Left ventricle myocardium inferior (tissue), 1 donor: ENCODE results near the gene MCOLN1. TPM values are rescaled to one million over a fixed set of nuclear protein-coding genes. Genes with fewer than 3 reads are reported as not detected.

Experiments used
- DNase-seq: peaks from one replicate; pipeline ENCODE4 v3.0.0-alpha.2; 2020
- H3K27ac ChIP-seq: fragments of 200-600 bp; replicated peaks from 2 replicates; pipeline ENCODE4 v1.8.0; 2021
- H3K27me3 ChIP-seq: fragments of 200-600 bp; 2 replicates; pipeline ENCODE4 v1.8.0; 2021; ENCODE audit warnings: low read depth
- H3K36me3 ChIP-seq: fragments of 200-600 bp; 2 replicates; pipeline ENCODE4 v1.8.0; 2021
- H3K4me1 ChIP-seq: fragments of 200-600 bp; 2 replicates; pipeline ENCODE4 v1.8.0; 2021
- H3K4me3 ChIP-seq: fragments of 200-600 bp; 2 replicates; pipeline ENCODE4 v1.8.0; 2021; ENCODE audit warnings: mild to moderate bottlenecking, moderate library complexity
- H3K9me3 ChIP-seq: fragments of 200-600 bp; replicated peaks from 2 replicates; pipeline ENCODE4 v1.8.0; 2021
- CTCF ChIP-seq: fragments of 200-600 bp; IDR thresholded peaks from 2 replicates; pipeline ENCODE4 v1.8.0; 2021; ENCODE audit warnings: antibody characterized with exemption, mild to moderate bottlenecking, borderline replicate concordance
- intact Hi-C: fragments of 100-400 bp; cut with micrococcal nuclease; formaldehyde crosslinking; loops from one replicate; pipeline ENCODE4 v1.11.0; 2022
- total RNA-seq: library from RNA; stranded (reverse); fragmentation: NEBNext Ultra II Directional; extraction: Animal tissue kit (Norgen Biotek cat#: 25700); gene quantifications from one replicate; pipeline ENCODE4 v1.2.1, GENCODE V29; 2021
- donor health status: DM: no; HTN: yes; CAD: no; lungs with severe emphysema.

MCOLN1 gene
- total RNA-seq, 1 donor from 2014 or later: 16.8 TPM

GRCh38 chr19:7528192-7528519, 5.7 kb downstream of the MCOLN1 start:
- Histone ChIP-seq H3K9me3 (no peaks in the 10 kb centered on the region), H3K27ac (no peak overlapping the region), H3K27me3 (no peaks in the 10 kb centered on the region), H3K4me3 (no peak overlapping the region), H3K36me3 (peaks cover 69% of the 10 kb centered on the region), H3K4me1 (peaks cover 20% of the 10 kb centered on the region)
- intact Hi-C loops: no loop called here
- DNase-seq: no peak
- TF ChIP-seq CTCF: no peak

DNA sequence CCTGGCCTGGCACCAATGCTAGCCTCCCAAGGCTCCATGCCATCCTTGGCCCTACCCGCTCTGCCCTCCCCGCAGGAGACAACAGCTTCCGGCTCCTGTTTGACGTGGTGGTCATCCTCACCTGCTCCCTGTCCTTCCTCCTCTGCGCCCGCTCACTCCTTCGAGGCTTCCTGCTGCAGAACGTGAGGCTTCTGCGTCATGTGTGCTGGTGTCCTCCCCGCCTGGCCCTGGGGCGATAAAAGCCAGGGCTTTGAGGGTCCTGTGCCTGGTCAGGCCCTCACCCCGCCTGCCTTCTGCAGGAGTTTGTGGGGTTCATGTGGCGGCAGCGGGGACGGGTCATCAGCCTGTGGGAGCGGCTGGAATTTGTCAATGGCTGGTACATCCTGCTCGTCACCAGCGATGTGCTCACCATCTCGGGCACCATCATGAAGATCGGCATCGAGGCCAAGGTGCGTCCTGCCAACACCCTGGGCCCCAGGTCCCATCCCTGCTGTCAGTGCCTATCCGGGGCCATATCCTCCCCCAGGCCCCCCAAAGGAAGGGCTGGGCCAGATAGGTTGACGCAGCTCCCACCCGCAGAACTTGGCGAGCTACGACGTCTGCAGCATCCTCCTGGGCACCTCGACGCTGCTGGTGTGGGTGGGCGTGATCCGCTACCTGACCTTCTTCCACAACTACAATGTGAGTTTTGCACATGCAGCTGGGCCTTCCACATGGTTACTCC, 6.3 kb downstream of the MCOLN1 start:
- Histone ChIP-seq H3K27ac (no peak overlapping the region), H3K27me3 (no peaks in the 10 kb centered on the region), H3K4me3 (no peak overlapping the region), H3K9me3 (no peaks in the 10 kb centered on the region), H3K36me3 (peaks cover 69% of the 10 kb centered on the region), H3K4me1 (peaks cover 20% of the 10 kb centered on the region)
- no peak for DNase-seq
- no peak for TF ChIP-seq CTCF
- intact Hi-C loops: no loop called here

- DNase-seq: no peak
- TF ChIP-seq CTCF: no peak
- H3K27ac ChIP-seq: no peak overlapping the region
- H3K4me3 ChIP-seq: no peak overlapping the region
- no peaks in the 10 kb centered on the region for H3K9me3 ChIP-seq
- H3K4me1 ChIP-seq: peaks cover 19% of the 10 kb centered on the region
- H3K27me3 ChIP-seq: no peaks in the 10 kb centered on the region
- peaks cover 69% of the 10 kb centered on the region for H3K36me3 ChIP-seq
- intact Hi-C loops: no loop called here
These were observed 6.8 kb downstream of the MCOLN1 start for GRCh38 chr19:7529246-7529600.

GRCh38 chr19:7529610-7530490, 7.4 kb downstream of the MCOLN1 start:
- no peak for DNase-seq
- Histone ChIP-seq H3K27me3 (no peaks in the 10 kb centered on the region), H3K4me1 (peaks cover 19% of the 10 kb centered on the region), H3K36me3 (peaks cover 67% of the 10 kb centered on the region), H3K4me3 (no peak overlapping the region), H3K9me3 (no peaks in the 10 kb centered on the region), H3K27ac (no peak overlapping the region)
- no peak for TF ChIP-seq CTCF
- intact Hi-C loops: no loop called here

DNA sequence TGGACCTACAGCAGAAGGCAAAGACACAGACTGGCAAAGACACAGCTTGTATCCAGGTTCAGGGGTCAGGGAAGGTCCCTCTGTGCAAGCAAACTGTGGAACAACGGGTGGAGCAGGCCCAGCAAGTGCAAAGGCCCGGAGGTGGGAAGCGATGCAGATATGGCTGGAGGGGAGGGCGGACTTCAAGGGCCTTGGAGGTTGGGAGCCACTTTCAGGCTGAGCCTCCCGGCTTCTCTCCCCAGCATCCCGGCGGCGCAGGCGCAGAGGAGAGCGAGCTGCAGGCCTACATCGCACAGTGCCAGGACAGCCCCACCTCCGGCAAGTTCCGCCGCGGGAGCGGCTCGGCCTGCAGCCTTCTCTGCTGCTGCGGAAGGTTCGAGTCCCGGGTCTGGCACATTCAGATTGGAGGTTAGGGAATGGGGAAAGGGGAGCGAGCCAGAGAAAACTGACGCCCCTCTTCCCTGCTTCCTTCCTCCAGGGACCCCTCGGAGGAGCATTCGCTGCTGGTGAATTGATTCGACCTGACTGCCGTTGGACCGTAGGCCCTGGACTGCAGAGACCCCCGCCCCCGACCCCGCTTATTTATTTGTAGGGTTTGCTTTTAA, 11.0 kb downstream of the MCOLN1 start:
- Histone ChIP-seq H3K4me1 (peaks cover 38% of the 10 kb centered on the region), H3K9me3 (no peaks in the 10 kb centered on the region), H3K36me3 (peaks cover 51% of the 10 kb centered on the region), H3K27me3 (no peaks in the 10 kb centered on the region), H3K4me3 (peak overlapping the region; percentile 95), H3K27ac (peak overlapping the region; percentile 93)
- intact Hi-C loops: no loop called here
- peak; percentile 76 for DNase-seq
- no peak for TF ChIP-seq CTCF
